Prostate gland (tissue), 2 donors: ENCODE results near the gene DLGAP4. TPM values are rescaled to one million over a fixed set of nuclear protein-coding genes. Genes with fewer than 3 reads are reported as not detected.

ENCODE experiments used
- DNase-seq: peaks from one replicate; pipeline ENCODE4 v3.0.0-alpha.2; 2019; ENCODE audit warnings: low spot score
- H3K27ac ChIP-seq, 2 donors: fragments of 200-600 bp; sonication (generic); 2 replicates each; pipeline ENCODE4 v1.5.1; 2017 to 2019
- H3K27me3 ChIP-seq: fragments of 200-600 bp; sonication (generic); replicated peaks from 2 replicates; pipeline ENCODE4 v1.5.1; 2019; ENCODE audit not compliant: insufficient read depth
- H3K36me3 ChIP-seq, 2 donors: fragments of 200-600 bp; sonication (generic); 1 replicate in 1 of 2; 2 replicates in 1 of 2; pipeline versions ENCODE4 v1.5.1 to v1.8.1; 2017 to 2019
- H3K4me1 ChIP-seq: fragments of 200-600 bp; sonication (generic); replicated peaks from 2 replicates; pipeline ENCODE4 v1.5.1; 2019
- H3K4me3 ChIP-seq, 2 donors: fragments of 200-600 bp; sonication (generic); 2 replicates each; pipeline ENCODE4 v1.5.1; 2017 to 2019
- H3K9me3 ChIP-seq: fragments of 200-600 bp; sonication (generic); 2 replicates; pipeline ENCODE4 v1.5.1; 2017
- CTCF ChIP-seq, 4 experiments: fragments of 200-600 bp in 2 of 4; fragments of 450-650 bp in 2 of 4; sonication (generic) in 2 of 4; IDR thresholded peaks; 1 replicate in 3 of 4; 2 replicates in 1 of 4; pipeline ENCODE4 v1.5.1; 2016 to 2019; ENCODE audit warnings: antibody characterized with exemption in 4 of 4, mild to moderate bottlenecking in 2 of 4, moderate library complexity in 2 of 4
- POLR2A ChIP-seq: fragments of 450-650 bp; IDR thresholded peaks from one replicate; pipeline ENCODE4 v1.6.1; 2016; ENCODE audit warnings: antibody characterized with exemption, mild to moderate bottlenecking
- POLR2AphosphoS5 ChIP-seq: sonication (generic); formaldehyde crosslinking; IDR thresholded peaks from one replicate; pipeline ENCODE4 v1.6.1; 2017; ENCODE audit warnings: antibody characterized with exemption
- WGBS: methylation state at CpG from one replicate; pipeline ENCODE4 v1.1.5; 2018; 5-methylcytosine and 5-hydroxymethylcytosine counted together
- intact Hi-C: fragments of 100-400 bp; cut with DNase I; formaldehyde crosslinking; loops from one replicate; pipeline ENCODE4 v1.14.2; 2022
- total RNA-seq, 2 donors: library from RNA; depleted of rRNA; stranded (reverse); fragments of >200 nt; gene quantifications; one replicate each; pipeline ENCODE4 v1.1.0, GENCODE V29; 2016

DLGAP4 gene
- total RNA-seq, 2 donors from 2014 or later, result 38.0 to 104 TPM

- no peaks in the 10 kb centered on the region for H3K9me3 ChIP-seq
- peaks cover 14% of the 10 kb centered on the region for H3K4me1 ChIP-seq
- no peaks in the 10 kb centered on the region for H3K27me3 ChIP-seq
- no peak overlapping the region for H3K4me3 ChIP-seq
- no peaks in the 10 kb centered on the region for H3K36me3 ChIP-seq
- H3K27ac ChIP-seq, result no peak overlapping the region
- WGBS, result 74% methylated on average over 9 of the region's 9 CpGs
- DNase-seq, result no peak
- intact Hi-C loops, result no loop called here
- TF ChIP-seq CTCF (IDR thresholded peaks at IDR 0.05) (no peak), POLR2A (no peak), POLR2AphosphoS5 (no peak)
These were observed 175.4 kb downstream of the DLGAP4 start for GRCh38 chr20:36481380-36482043.

GRCh38 chr20:36482044-36482473, 175.9 kb downstream of the DLGAP4 start:
- TF ChIP-seq CTCF (IDR thresholded peaks at IDR 0.05) (no peak), POLR2AphosphoS5 (no peak), POLR2A (no peak)
- H3K36me3 ChIP-seq, result no peaks in the 10 kb centered on the region
- WGBS, result 54% methylated on average over 8 of the region's 8 CpGs
- H3K27me3 ChIP-seq, result no peaks in the 10 kb centered on the region
- H3K27ac ChIP-seq, result no peak overlapping the region
- no peak overlapping the region for H3K4me3 ChIP-seq
- H3K9me3 ChIP-seq, result no peaks in the 10 kb centered on the region
- H3K4me1 ChIP-seq, result peaks cover 14% of the 10 kb centered on the region
- intact Hi-C loops, result no loop called here
- no peak for DNase-seq

GRCh38 chr20:36483209-36483918, 177.2 kb downstream of the DLGAP4 start:
- WGBS, result 74% methylated on average over 5 of the region's 5 CpGs
- Histone ChIP-seq H3K4me1 (peaks cover 14% of the 10 kb centered on the region), H3K4me3 (no peak overlapping the region), H3K27me3 (no peaks in the 10 kb centered on the region), H3K36me3 (no peaks in the 10 kb centered on the region), H3K27ac (no peak overlapping the region), H3K9me3 (no peaks in the 10 kb centered on the region)
- intact Hi-C loops, result no loop called here
- DNase-seq, result no peak
- TF ChIP-seq CTCF (IDR thresholded peaks at IDR 0.05) (no peak), POLR2AphosphoS5 (no peak), POLR2A (no peak)

- Histone ChIP-seq H3K4me3 (no peak overlapping the region), H3K9me3 (no peaks in the 10 kb centered on the region), H3K36me3 (no peaks in the 10 kb centered on the region), H3K27ac (no peak overlapping the region), H3K4me1 (peaks cover 14% of the 10 kb centered on the region), H3K27me3 (no peaks in the 10 kb centered on the region)
- no peak for DNase-seq
- no peak for TF ChIP-seq CTCF (IDR thresholded peaks at IDR 0.05)
- no peak for TF ChIP-seq POLR2AphosphoS5
- no peak for TF ChIP-seq POLR2A
- 37% methylated on average over 8 of the region's 8 CpGs for WGBS
- intact Hi-C loops, result no loop called here
These were observed 178.0 kb downstream of the DLGAP4 start for GRCh38 chr20:36483919-36484808.
